Measurements from ENCODE around the gene SH2D6. TPM values are rescaled to one million over a fixed set of nuclear protein-coding genes. Genes with fewer than 3 reads are reported as not detected.

The SH2D6 gene
- polyA plus RNA-seq, 1 of the 3 experiments (the other 2 are of a cell fraction): 0.33 TPM

DNA sequence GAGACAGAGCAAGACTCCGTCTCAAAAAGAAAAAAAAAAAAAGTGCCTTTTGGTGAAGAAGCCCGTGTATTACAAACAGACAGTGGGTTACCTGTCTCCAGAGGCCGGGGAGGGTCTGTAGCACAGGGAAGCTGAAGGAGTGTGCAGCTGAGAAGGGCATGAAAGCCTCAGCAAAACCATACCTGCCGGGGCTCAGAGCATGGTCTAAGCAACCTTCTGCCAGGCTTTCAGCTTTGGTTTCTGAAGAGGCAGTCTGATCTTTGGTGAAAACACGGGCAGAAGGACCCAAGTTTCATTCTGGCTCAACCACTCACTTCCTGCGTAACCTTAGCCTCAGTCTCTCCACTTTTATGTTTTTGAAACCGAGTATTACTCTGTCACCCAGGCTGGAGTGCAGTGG, 21.5 kb downstream of the SH2D6 start:
- CTCF ChIA-PET: interaction anchor here (2.2 kb wide), 1 partner anchor 98 kb away, joined by 10 read pairs; the partner anchor contains the start of gene MAT2A

DNA sequence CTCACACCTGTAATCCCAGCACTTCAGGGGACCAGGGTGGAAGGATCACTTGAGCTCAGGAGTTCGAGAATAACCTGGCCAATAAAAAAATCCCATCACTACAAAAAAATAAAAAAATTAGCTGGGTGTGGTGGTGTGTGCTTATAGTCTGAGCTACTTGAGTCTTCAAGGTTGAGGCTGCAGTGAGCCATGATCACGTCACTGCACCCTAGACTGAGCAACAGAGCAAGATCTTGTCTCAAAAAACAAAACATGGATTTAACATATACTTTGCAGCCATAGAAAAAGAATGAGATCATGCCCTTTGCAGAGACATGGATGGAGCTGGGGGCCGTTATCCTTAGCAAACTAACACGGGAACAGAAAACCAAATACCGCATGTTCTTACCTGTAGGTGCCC, 22.2 kb downstream of the SH2D6 start:
- Histone ChIP-seq H3K4me2 (no peak overlapping the region), H3K9ac (no peak overlapping the region), H2AFZ (ENCODE audit: low read depth) (no peak overlapping the region), H3K9me3 (no peaks in the 10 kb centered on the region), H4K20me1 (ENCODE audit: insufficient read depth) (no peaks in the 10 kb centered on the region), H3K27me3 (ENCODE audit: insufficient read depth) (no peaks in the 10 kb centered on the region), H3F3A (replicated peaks; ENCODE audit: insufficient read depth) (peaks cover 12% of the 10 kb centered on the region), H3K36me3 (replicated peaks in 1 of 2; ENCODE audit: control insufficient read depth in 1 of 2, insufficient read depth in 2 of 2, low read length in 1 of 2) (no peaks in the 10 kb centered on the region), H3K4me3 (ENCODE audit: low read depth in 2 of 2, low read length in 1 of 2) (no peak overlapping the region), H3K9me2 (no peaks in the 10 kb centered on the region), H3K79me2 (ENCODE audit: insufficient read depth) (no peaks in the 10 kb centered on the region), H3K4me1 (ENCODE audit: control insufficient read depth in 1 of 2, insufficient read depth in 2 of 2, low read depth in 1 of 2, low read length in 1 of 2) (peaks cover 24 to 48% of the 10 kb centered on the region in 2 experiments; a peak in 3 of 4 replicates), H3K27ac (ENCODE audit: low read depth in 2 of 2, low read length in 1 of 2) (no peak overlapping the region)
- WGBS (ENCODE audit: low lambda C conversion rate): 91% methylated on average over 5 of the region's 5 CpGs
- TF ChIP-seq GATA2 (CRISPR knock-in tag; IDR thresholded peaks at IDR 0.05) (no peak), EZH2phosphoT487 (IDR thresholded peaks at IDR 0.05; ENCODE audit: borderline replicate concordance, low read depth) (no peak), EP300 (IDR thresholded peaks at IDR 0.05; ENCODE audit: borderline replicate concordance in 1 of 2, low read depth in 1 of 2, low read length in 1 of 2) (no peak), RFX5 (IDR thresholded peaks at IDR 0.05; ENCODE audit: low read length) (no peak), MAX (IDR thresholded peaks at IDR 0.05; ENCODE audit: low read depth) (no peak)
- TF ChIP-seq, protein P1, sequence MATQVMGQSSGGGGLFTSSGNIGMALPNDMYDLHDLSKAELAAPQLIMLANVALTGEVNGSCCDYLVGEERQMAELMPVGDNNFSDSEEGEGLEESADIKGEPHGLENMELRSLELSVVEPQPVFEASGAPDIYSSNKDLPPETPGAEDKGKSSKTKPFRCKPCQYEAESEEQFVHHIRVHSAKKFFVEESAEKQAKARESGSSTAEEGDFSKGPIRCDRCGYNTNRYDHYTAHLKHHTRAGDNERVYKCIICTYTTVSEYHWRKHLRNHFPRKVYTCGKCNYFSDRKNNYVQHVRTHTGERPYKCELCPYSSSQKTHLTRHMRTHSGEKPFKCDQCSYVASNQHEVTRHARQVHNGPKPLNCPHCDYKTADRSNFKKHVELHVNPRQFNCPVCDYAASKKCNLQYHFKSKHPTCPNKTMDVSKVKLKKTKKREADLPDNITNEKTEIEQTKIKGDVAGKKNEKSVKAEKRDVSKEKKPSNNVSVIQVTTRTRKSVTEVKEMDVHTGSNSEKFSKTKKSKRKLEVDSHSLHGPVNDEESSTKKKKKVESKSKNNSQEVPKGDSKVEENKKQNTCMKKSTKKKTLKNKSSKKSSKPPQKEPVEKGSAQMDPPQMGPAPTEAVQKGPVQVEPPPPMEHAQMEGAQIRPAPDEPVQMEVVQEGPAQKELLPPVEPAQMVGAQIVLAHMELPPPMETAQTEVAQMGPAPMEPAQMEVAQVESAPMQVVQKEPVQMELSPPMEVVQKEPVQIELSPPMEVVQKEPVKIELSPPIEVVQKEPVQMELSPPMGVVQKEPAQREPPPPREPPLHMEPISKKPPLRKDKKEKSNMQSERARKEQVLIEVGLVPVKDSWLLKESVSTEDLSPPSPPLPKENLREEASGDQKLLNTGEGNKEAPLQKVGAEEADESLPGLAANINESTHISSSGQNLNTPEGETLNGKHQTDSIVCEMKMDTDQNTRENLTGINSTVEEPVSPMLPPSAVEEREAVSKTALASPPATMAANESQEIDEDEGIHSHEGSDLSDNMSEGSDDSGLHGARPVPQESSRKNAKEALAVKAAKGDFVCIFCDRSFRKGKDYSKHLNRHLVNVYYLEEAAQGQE (IDR thresholded peaks at IDR 0.05; ENCODE audit: low read depth, low read length): no peak
- ChIA-PET CTCF (interaction anchor here (0.7 to 2.2 kb wide), 3 partner anchors 83 to 109 kb away, joined by 3 to 10 read pairs (median 3); partner anchors contain the start of gene MAT2A), POLR2A (interaction anchor here (0.6 kb wide), 1 partner anchor 98 kb away, joined by 3 read pairs; the partner anchor contains the start of gene MAT2A)
- DNase-seq: no peak

More for the DNA sequence above, 21.5 kb downstream of the SH2D6 start:
- 90% methylated on average over 7 of the region's 7 CpGs for WGBS (ENCODE audit: low lambda C conversion rate)
- H3K4me2 ChIP-seq: no peak overlapping the region
- no peak overlapping the region for H3K27ac ChIP-seq (ENCODE audit: low read depth in 2 of 2, low read length in 1 of 2)
- H2AFZ ChIP-seq (ENCODE audit: low read depth): no peak overlapping the region
- DNase-seq: no peak
- H3K4me1 ChIP-seq (ENCODE audit: control insufficient read depth in 1 of 2, insufficient read depth in 2 of 2, low read depth in 1 of 2, low read length in 1 of 2): peaks cover 16 to 48% of the 10 kb centered on the region in 2 experiments; a peak in 3 of 4 replicates
- H3K9me3 ChIP-seq: no peaks in the 10 kb centered on the region
- H3K36me3 ChIP-seq (replicated peaks in 1 of 2; ENCODE audit: control insufficient read depth in 1 of 2, insufficient read depth in 2 of 2, low read length in 1 of 2): no peaks in the 10 kb centered on the region
- H4K20me1 ChIP-seq (ENCODE audit: insufficient read depth): no peaks in the 10 kb centered on the region
- TF ChIP-seq NFIC (IDR thresholded peaks at IDR 0.05; ENCODE audit: borderline replicate concordance) (no peak), RXRA (IDR thresholded peaks at IDR 0.05; ENCODE audit: borderline replicate concordance, low read depth) (no peak), ZBTB33 (IDR thresholded peaks at IDR 0.05; ENCODE audit: borderline replicate concordance, low read depth) (no peak)
- H3K79me2 ChIP-seq (ENCODE audit: insufficient read depth): no peaks in the 10 kb centered on the region
- no peaks in the 10 kb centered on the region for H3K9me2 ChIP-seq
- H3F3A ChIP-seq (replicated peaks; ENCODE audit: insufficient read depth): peaks cover 10% of the 10 kb centered on the region
- no peaks in the 10 kb centered on the region for H3K27me3 ChIP-seq (ENCODE audit: insufficient read depth)
- H3K9ac ChIP-seq: no peak overlapping the region
- POLR2A ChIA-PET: interaction anchor here (0.6 kb wide), 1 partner anchor 99 kb away, joined by 3 read pairs; the partner anchor contains the start of gene MAT2A
- H3K4me3 ChIP-seq (ENCODE audit: low read depth in 2 of 2, low read length in 1 of 2): no peak overlapping the region

All from SK-N-SH (cell line).